ENCODE measurements around the gene BRMS1. TPM values are rescaled to one million over a fixed set of nuclear protein-coding genes. Genes with fewer than 3 reads are reported as not detected.

Gene BRMS1
- total and polyA plus RNA-seq, 2 donors (not counting 1 experiment from before 2014, with no cell fraction given) = 25.7 to 43.9 TPM

- Histone ChIP-seq H2AFZ (ENCODE audit: low read length) (no peak within 1 kb of the TSS), H3K9me3 (ENCODE audit: control insufficient read depth, insufficient read depth, low read depth, low read length) (no peaks in the 10 kb centered on the region), H3K4me1 (ENCODE audit: control insufficient read depth, extremely low read depth, insufficient read depth, low read length) (peaks cover 8% of the 10 kb centered on the region), H3K9ac (ENCODE audit: insufficient read depth, low read length) (no peak within 1 kb of the TSS), H4K20me1 (ENCODE audit: control insufficient read depth, extremely low read depth, insufficient read depth, low read length) (no peaks in the 10 kb centered on the region), H3K27me3 (ENCODE audit: control insufficient read depth, insufficient read depth, low read length) (peaks cover 24% of the 10 kb centered on the region), H3K4me3 (replicated peaks in 1 of 4; ENCODE audit: control extremely low read depth in 1 of 4, insufficient read depth in 1 of 4, low read depth in 3 of 4, low read length in 4 of 4) (peak within 1 kb of the TSS in 1 of 4 experiments; percentile 22), H3K36me3 (ENCODE audit: control insufficient read depth, insufficient read depth, low read length) (no peaks in the 10 kb centered on the region), H3K4me2 (ENCODE audit: extremely low read depth, insufficient read depth, low read length) (peak within 1 kb of the TSS; percentile 59), H3K79me2 (ENCODE audit: control insufficient read depth, insufficient read depth, low read length) (peaks cover 16% of the 10 kb centered on the region), H3K27ac (ENCODE audit: insufficient read depth, low read length) (no peak within 1 kb of the TSS)
- TF ChIP-seq CTCF (conservative IDR thresholded peaks at IDR 0.05 in 1 of 2, IDR thresholded peaks at IDR 0.05 in 1 of 2; ENCODE audit: low read depth in 1 of 2, low read length in 2 of 2) (no peak), EZH2 (IDR thresholded peaks at IDR 0.05; ENCODE audit: low read length, missing control alignments) (no peak)
- DNase-seq (ENCODE audit: low read depth in 2 of 2) = no peak
Measured at GRCh38 chr11:66291706-66292542, 53.0 kb downstream of the BRMS1 start, which contains the start of gene TMEM151A. TMEM151A (plus strand) TSS chr11:66291894; CDS start chr11:66292014, 120 bp downstream.

DNA sequence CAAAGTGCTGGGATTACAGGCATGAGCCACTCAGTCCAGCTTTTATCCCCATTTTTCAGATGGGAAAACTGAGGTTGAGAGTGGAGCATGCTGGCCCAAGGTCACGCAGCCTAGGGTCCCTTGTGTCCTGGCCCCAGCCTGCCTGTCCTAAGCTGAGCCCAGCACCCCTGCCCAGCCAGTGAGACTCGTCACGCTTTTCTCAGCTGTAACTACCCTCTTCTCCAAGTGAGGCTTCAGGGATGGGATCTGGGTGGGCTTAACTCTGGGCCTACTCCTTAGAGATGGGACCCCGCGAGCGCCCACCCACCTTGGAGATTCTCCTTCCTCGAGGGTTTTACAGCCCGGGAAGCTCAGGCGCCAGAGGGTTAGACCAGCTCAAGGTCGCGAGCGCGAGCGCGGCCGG lies 53.6 kb downstream of the BRMS1 start:
- Histone ChIP-seq H3K79me2 (ENCODE audit: control insufficient read depth, insufficient read depth, low read length) (peaks cover 20% of the 10 kb centered on the region), H3K9me3 (ENCODE audit: control insufficient read depth, insufficient read depth, low read depth, low read length) (no peaks in the 10 kb centered on the region), H3K27ac (ENCODE audit: insufficient read depth, low read length) (no peak overlapping the region), H3K36me3 (ENCODE audit: control insufficient read depth, insufficient read depth, low read length) (peaks cover 3% of the 10 kb centered on the region), H4K20me1 (ENCODE audit: control insufficient read depth, extremely low read depth, insufficient read depth, low read length) (no peaks in the 10 kb centered on the region), H3K9ac (ENCODE audit: insufficient read depth, low read length) (no peak overlapping the region), H3K4me1 (ENCODE audit: control insufficient read depth, extremely low read depth, insufficient read depth, low read length) (peaks cover 8% of the 10 kb centered on the region), H3K4me3 (replicated peaks in 1 of 4; ENCODE audit: control extremely low read depth in 1 of 4, insufficient read depth in 1 of 4, low read depth in 3 of 4, low read length in 4 of 4) (no peak overlapping the region), H2AFZ (ENCODE audit: low read length) (no peak overlapping the region), H3K4me2 (ENCODE audit: extremely low read depth, insufficient read depth, low read length) (no peak overlapping the region), H3K27me3 (ENCODE audit: control insufficient read depth, insufficient read depth, low read length) (peaks cover 23% of the 10 kb centered on the region)
- no peak for TF ChIP-seq CTCF (conservative IDR thresholded peaks at IDR 0.05 in 1 of 2, IDR thresholded peaks at IDR 0.05 in 1 of 2; ENCODE audit: low read depth in 1 of 2, low read length in 2 of 2)
- TF ChIP-seq EZH2 (IDR thresholded peaks at IDR 0.05; ENCODE audit: low read length, missing control alignments) = peak; percentile 39
- DNase-seq (ENCODE audit: low read depth in 2 of 2) = no peak

- Histone ChIP-seq H4K20me1 (ENCODE audit: control insufficient read depth, extremely low read depth, insufficient read depth, low read length) (no peaks in the 10 kb centered on the region), H3K9ac (ENCODE audit: insufficient read depth, low read length) (no peak overlapping the region), H2AFZ (ENCODE audit: low read length) (no peak overlapping the region), H3K27ac (ENCODE audit: insufficient read depth, low read length) (no peak overlapping the region), H3K27me3 (ENCODE audit: control insufficient read depth, insufficient read depth, low read length) (peaks cover 23% of the 10 kb centered on the region), H3K4me3 (replicated peaks in 1 of 4; ENCODE audit: control extremely low read depth in 1 of 4, insufficient read depth in 1 of 4, low read depth in 3 of 4, low read length in 4 of 4) (peak overlapping the region in 2 of 4 experiments; percentile 76 to 95), H3K4me2 (ENCODE audit: extremely low read depth, insufficient read depth, low read length) (peak overlapping the region; percentile 92), H3K4me1 (ENCODE audit: control insufficient read depth, extremely low read depth, insufficient read depth, low read length) (peaks cover 8% of the 10 kb centered on the region), H3K79me2 (ENCODE audit: control insufficient read depth, insufficient read depth, low read length) (peaks cover 24% of the 10 kb centered on the region), H3K36me3 (ENCODE audit: control insufficient read depth, insufficient read depth, low read length) (peaks cover 8% of the 10 kb centered on the region), H3K9me3 (ENCODE audit: control insufficient read depth, insufficient read depth, low read depth, low read length) (no peaks in the 10 kb centered on the region)
- DNase-seq (ENCODE audit: low read depth in 2 of 2) = no peak
- no peak for TF ChIP-seq CTCF (conservative IDR thresholded peaks at IDR 0.05 in 1 of 2, IDR thresholded peaks at IDR 0.05 in 1 of 2; ENCODE audit: low read depth in 1 of 2, low read length in 2 of 2)
- no peak for TF ChIP-seq EZH2 (IDR thresholded peaks at IDR 0.05; ENCODE audit: low read length, missing control alignments)
Measured at GRCh38 chr11:66290330-66290621, 54.6 kb downstream of the BRMS1 start.
